ENCODE data around the gene SLC8A2. TPM values are rescaled to one million over a fixed set of nuclear protein-coding genes. Genes with fewer than 3 reads are reported as not detected.

Gene SLC8A2
- total and polyA plus RNA-seq, 10 of the 15 experiments (the other 5 are each of a cell fraction or from before 2014, with no cell fraction given) = not detected

GRCh38 chr19:47378246-47378645 lies 93.4 kb downstream of the SLC8A2 start (continued):
- TF ChIP-seq E4F1 (IDR thresholded peaks at IDR 0.05; ENCODE audit: borderline replicate concordance, partially characterized antibody) (no peak), FOXK2 (IDR thresholded peaks at IDR 0.05) (no peak), FOXM1 (IDR thresholded peaks at IDR 0.05; ENCODE audit: low read depth, low read length) (no peak), ZNF622 (IDR thresholded peaks at IDR 0.05) (no peak), SMARCA5 (IDR thresholded peaks at IDR 0.05) (no peak), HCFC1 (IDR thresholded peaks at IDR 0.05; ENCODE audit: low read length) (no peak), SREBF1 (IDR thresholded peaks at IDR 0.05; ENCODE audit: low read length) (no peak), SREBF2 (IDR thresholded peaks at IDR 0.05; ENCODE audit: low read length) (no peak), YBX1 (IDR thresholded peaks at IDR 0.05) (no peak), SPI1 (IDR thresholded peaks at IDR 0.05; ENCODE audit: borderline replicate concordance, insufficient read depth, low read depth, low read length) (no peak)

Other genes starting within 250 kb of the SLC8A2 start
Only the 7 nearest of the 12 such genes appear.
- 0.11 TPM in 1 of 2 replicates, not detected in the other for gene C5AR2, start 139.7 kb downstream of the SLC8A2 start, total RNA-seq (2014; rRNA removed)
- gene C5AR2, start 139.7 kb downstream of the SLC8A2 start, total RNA-seq (2014; rRNA removed; fragmentation: Illumina TruSeq; extraction: Trizol) = not detected in 2 replicates
- not detected in 2 replicates for gene C5AR2, start 139.7 kb downstream of the SLC8A2 start, total RNA-seq (2021)
- 0.01 TPM in 1 of 2 replicates, not detected in the other for gene C5AR2, start 139.7 kb downstream of the SLC8A2 start, polyA plus RNA-seq (2011; rRNA removed)
- gene C5AR2, start 139.7 kb downstream of the SLC8A2 start, polyA plus RNA-seq (2014; fragmentation: Illumina TruSeq; extraction: Trizol) = not detected in 2 replicates
- gene C5AR2, start 139.7 kb downstream of the SLC8A2 start, polyA plus RNA-seq (2014; fragmentation: Nextera tagmentation; extraction: Ambion mirVana) = not detected
- not detected in 2 replicates for gene C5AR2, start 139.7 kb downstream of the SLC8A2 start, polyA plus RNA-seq (2014; rRNA removed)
- not detected for gene C5AR2, start 139.7 kb downstream of the SLC8A2 start, polyA plus RNA-seq (2016; fragmentation: Nextera tagmentation; extraction: Ambion mirVana)
- 11.1 and 15.9 TPM in 2 replicates for gene DHX34, start 122.6 kb downstream of the SLC8A2 start, total RNA-seq (2014; rRNA removed)
- gene DHX34, start 122.6 kb downstream of the SLC8A2 start, total RNA-seq (2014; rRNA removed; fragmentation: Illumina TruSeq; extraction: Trizol) = 5.6 and 5.7 TPM in 2 replicates
- 14.3 and 16.9 TPM in 2 replicates for gene DHX34, start 122.6 kb downstream of the SLC8A2 start, total RNA-seq (2021)
- gene DHX34, start 122.6 kb downstream of the SLC8A2 start, polyA plus RNA-seq (2011; rRNA removed) = 2.6 and 5.9 TPM in 2 replicates
- 2.3 and 5.5 TPM in 2 replicates for gene DHX34, start 122.6 kb downstream of the SLC8A2 start, polyA plus RNA-seq (2014; fragmentation: Illumina TruSeq; extraction: Trizol)
- under 1 TPM; 0.19 to 0.37 TPM for gene DHX34, start 122.6 kb downstream of the SLC8A2 start, polyA plus RNA-seq (2014; fragmentation: Nextera tagmentation; extraction: Ambion mirVana)
- 15.2 and 19.3 TPM in 2 replicates for gene DHX34, start 122.6 kb downstream of the SLC8A2 start, polyA plus RNA-seq (2014; rRNA removed)
- 10 to 100 TPM; 15.7 to 16.7 TPM for gene DHX34, start 122.6 kb downstream of the SLC8A2 start, polyA plus RNA-seq (2016; fragmentation: Nextera tagmentation; extraction: Ambion mirVana)
- not detected in 2 replicates for gene MEIS3, start 52.4 kb downstream of the SLC8A2 start, total RNA-seq (2014; rRNA removed)
- not detected in 2 replicates for gene MEIS3, start 52.4 kb downstream of the SLC8A2 start, total RNA-seq (2014; rRNA removed; fragmentation: Illumina TruSeq; extraction: Trizol)
- 0.21 TPM in 1 of 2 replicates, not detected in the other for gene MEIS3, start 52.4 kb downstream of the SLC8A2 start, total RNA-seq (2021)
- gene MEIS3, start 52.4 kb downstream of the SLC8A2 start, polyA plus RNA-seq (2011; rRNA removed) = 0.05 TPM in 1 of 2 replicates, not detected in the other
- not detected in 2 replicates for gene MEIS3, start 52.4 kb downstream of the SLC8A2 start, polyA plus RNA-seq (2014; fragmentation: Illumina TruSeq; extraction: Trizol)
- not detected for gene MEIS3, start 52.4 kb downstream of the SLC8A2 start, polyA plus RNA-seq (2014; fragmentation: Nextera tagmentation; extraction: Ambion mirVana)
- not detected in 2 replicates for gene MEIS3, start 52.4 kb downstream of the SLC8A2 start, polyA plus RNA-seq (2014; rRNA removed)
- gene MEIS3, start 52.4 kb downstream of the SLC8A2 start, polyA plus RNA-seq (2016; fragmentation: Nextera tagmentation; extraction: Ambion mirVana) = under 1 TPM in 1 of 2 experiments, not detected in 1; 0.23 TPM
- gene KPTN, start 12.3 kb upstream of the SLC8A2 start, total RNA-seq (2014; rRNA removed) = 5.4 and 5.6 TPM in 2 replicates
- 3.4 and 4.2 TPM in 2 replicates for gene KPTN, start 12.3 kb upstream of the SLC8A2 start, total RNA-seq (2014; rRNA removed; fragmentation: Illumina TruSeq; extraction: Trizol)
- 9.2 and 10.6 TPM in 2 replicates for gene KPTN, start 12.3 kb upstream of the SLC8A2 start, total RNA-seq (2021)
- 1.9 and 5.1 TPM in 2 replicates for gene KPTN, start 12.3 kb upstream of the SLC8A2 start, polyA plus RNA-seq (2011; rRNA removed)
- gene KPTN, start 12.3 kb upstream of the SLC8A2 start, polyA plus RNA-seq (2014; fragmentation: Illumina TruSeq; extraction: Trizol) = 6.6 and 6.7 TPM in 2 replicates
- gene KPTN, start 12.3 kb upstream of the SLC8A2 start, polyA plus RNA-seq (2014; fragmentation: Nextera tagmentation; extraction: Ambion mirVana) = 1 to 10 TPM in 1 of 2 experiments, under 1 TPM in 1; 0.60 to 2.1 TPM
- gene KPTN, start 12.3 kb upstream of the SLC8A2 start, polyA plus RNA-seq (2014; rRNA removed) = 7.4 and 8.7 TPM in 2 replicates
- 10 to 100 TPM in 1 of 2 experiments, 1 to 10 TPM in 1; 10.0 to 10.1 TPM for gene KPTN, start 12.3 kb upstream of the SLC8A2 start, polyA plus RNA-seq (2016; fragmentation: Nextera tagmentation; extraction: Ambion mirVana)
- gene NAPA, start 43.2 kb upstream of the SLC8A2 start, total RNA-seq (2014; rRNA removed) = 95.1 and 106 TPM in 2 replicates
- 49.2 and 50.1 TPM in 2 replicates for gene NAPA, start 43.2 kb upstream of the SLC8A2 start, total RNA-seq (2014; rRNA removed; fragmentation: Illumina TruSeq; extraction: Trizol)
- 95.1 and 98.1 TPM in 2 replicates for gene NAPA, start 43.2 kb upstream of the SLC8A2 start, total RNA-seq (2021)
- 71.9 and 121 TPM in 2 replicates for gene NAPA, start 43.2 kb upstream of the SLC8A2 start, polyA plus RNA-seq (2011; rRNA removed)
- gene NAPA, start 43.2 kb upstream of the SLC8A2 start, polyA plus RNA-seq (2014; fragmentation: Illumina TruSeq; extraction: Trizol) = 38.0 and 74.6 TPM in 2 replicates
- 10 to 100 TPM in 1 of 2 experiments, 1 to 10 TPM in 1; 8.2 to 17.4 TPM for gene NAPA, start 43.2 kb upstream of the SLC8A2 start, polyA plus RNA-seq (2014; fragmentation: Nextera tagmentation; extraction: Ambion mirVana)
- 138 and 149 TPM in 2 replicates for gene NAPA, start 43.2 kb upstream of the SLC8A2 start, polyA plus RNA-seq (2014; rRNA removed)
- gene NAPA, start 43.2 kb upstream of the SLC8A2 start, polyA plus RNA-seq (2016; fragmentation: Nextera tagmentation; extraction: Ambion mirVana) = 100 to 1,000 TPM; 175 to 193 TPM
- gene ZNF541, start 101.3 kb upstream of the SLC8A2 start, total RNA-seq (2014; rRNA removed) = 0.05 TPM in 1 of 2 replicates, not detected in the other
- 0.04 TPM in 1 of 2 replicates, not detected in the other for gene ZNF541, start 101.3 kb upstream of the SLC8A2 start, total RNA-seq (2014; rRNA removed; fragmentation: Illumina TruSeq; extraction: Trizol)
- 0.08 TPM in 1 of 2 replicates, not detected in the other for gene ZNF541, start 101.3 kb upstream of the SLC8A2 start, total RNA-seq (2021)
- gene ZNF541, start 101.3 kb upstream of the SLC8A2 start, polyA plus RNA-seq (2011; rRNA removed) = 0.05 and 0.06 TPM in 2 replicates
- gene ZNF541, start 101.3 kb upstream of the SLC8A2 start, polyA plus RNA-seq (2014; fragmentation: Illumina TruSeq; extraction: Trizol) = 0.03 TPM in 1 of 2 replicates, not detected in the other
- not detected for gene ZNF541, start 101.3 kb upstream of the SLC8A2 start, polyA plus RNA-seq (2014; fragmentation: Nextera tagmentation; extraction: Ambion mirVana)
- gene ZNF541, start 101.3 kb upstream of the SLC8A2 start, polyA plus RNA-seq (2014; rRNA removed) = not detected in 2 replicates
- under 1 TPM; 0.09 to 0.12 TPM for gene ZNF541, start 101.3 kb upstream of the SLC8A2 start, polyA plus RNA-seq (2016; fragmentation: Nextera tagmentation; extraction: Ambion mirVana)
- 1.3 and 3.1 TPM in 2 replicates for gene BICRA, start 137.2 kb upstream of the SLC8A2 start, total RNA-seq (2014; rRNA removed)
- gene BICRA, start 137.2 kb upstream of the SLC8A2 start, total RNA-seq (2014; rRNA removed; fragmentation: Illumina TruSeq; extraction: Trizol) = 1.4 and 1.7 TPM in 2 replicates
- gene BICRA, start 137.2 kb upstream of the SLC8A2 start, total RNA-seq (2021) = 9.5 and 15.3 TPM in 2 replicates
- 0.35 and 1.0 TPM in 2 replicates for gene BICRA, start 137.2 kb upstream of the SLC8A2 start, polyA plus RNA-seq (2011; rRNA removed)
- 5.0 and 7.7 TPM in 2 replicates for gene BICRA, start 137.2 kb upstream of the SLC8A2 start, polyA plus RNA-seq (2014; fragmentation: Illumina TruSeq; extraction: Trizol)
- under 1 TPM; 0.11 to 0.18 TPM for gene BICRA, start 137.2 kb upstream of the SLC8A2 start, polyA plus RNA-seq (2014; fragmentation: Nextera tagmentation; extraction: Ambion mirVana)
- 3.8 and 5.1 TPM in 2 replicates for gene BICRA, start 137.2 kb upstream of the SLC8A2 start, polyA plus RNA-seq (2014; rRNA removed)
- gene BICRA, start 137.2 kb upstream of the SLC8A2 start, polyA plus RNA-seq (2016; fragmentation: Nextera tagmentation; extraction: Ambion mirVana) = 1 to 10 TPM; 1.3 to 1.4 TPM